Activated CD4-positive, alpha-beta T cell treated with anti-CD3 and anti-CD28 coated beads, Interleukin-2, amount 50 U/mL, for 48 hours (primary cell): ENCODE measurements around the gene FAM221A.
"Not testable (repeated sequence)": the region's sequence is repeated elsewhere in the genome, so short reads cannot be mapped to it uniquely, and the experiment has no call there.

ENCODE experiments used
- DNase-seq, 2 experiments: peaks; one replicate each; pipeline ENCODE4 v3.0.0-alpha.2; 2020

FAM221A gene

GRCh38 chr7:23709081-23709750 lies 29.2 kb downstream of the FAM221A start:
- no peak for DNase-seq

GRCh38 chr7:23710000-23710399 lies 30.0 kb downstream of the FAM221A start, which contains the start of gene STK31:
TSS of gene STK31 (plus strand) at chr7:23710219. CDS start at chr7:23710286, 67 bp downstream.
- no peak for DNase-seq

GRCh38 chr7:23712368-23713284 lies 32.6 kb downstream of the FAM221A start:
- no peak for DNase-seq

- DNase-seq = no peak
Observed at GRCh38 chr7:23713285-23714149, 33.5 kb downstream of the FAM221A start.

GRCh38 chr7:23714150-23714464 lies 34.1 kb downstream of the FAM221A start:
- no peak for DNase-seq

GRCh38 chr7:23714579-23714978 lies 34.6 kb downstream of the FAM221A start:
- DNase-seq = no peak

- DNase-seq = no peak
Observed at GRCh38 chr7:23715099-23715498, 35.1 kb downstream of the FAM221A start.

- DNase-seq = no peak
Observed at GRCh38 chr7:23717788-23718187, 37.8 kb downstream of the FAM221A start.

- no peak for DNase-seq
Observed at GRCh38 chr7:23721456-23721855, 41.5 kb downstream of the FAM221A start.

- not testable (repeated sequence) for DNase-seq
Observed at GRCh38 chr7:23722587-23723216, 42.7 kb downstream of the FAM221A start.

GRCh38 chr7:23724113-23724512 lies 44.1 kb downstream of the FAM221A start:
- not testable (repeated sequence) for DNase-seq

GRCh38 chr7:23742051-23742450 lies 62.1 kb downstream of the FAM221A start:
- no peak for DNase-seq

GRCh38 chr7:23743226-23743625 lies 63.2 kb downstream of the FAM221A start:
- no peak for DNase-seq

GRCh38 chr7:23746629-23747028 lies 66.6 kb downstream of the FAM221A start:
- DNase-seq = no peak

- no peak for DNase-seq
Observed at GRCh38 chr7:23751852-23752251, 71.9 kb downstream of the FAM221A start.
